IPS-20b (cell line): ENCODE measurements around the gene MTERF4.

Source experiments
- H3K27ac ChIP-seq: one replicate; pipeline ENCODE4 v1.5.1; 2013; ENCODE audit warnings: low read length
- H3K27me3 ChIP-seq: 2 replicates; pipeline ENCODE4 v1.6.1; 2013; ENCODE audit warnings: mild to moderate bottlenecking, low read length, inconsistent platforms; ENCODE audit not compliant: insufficient read depth
- H3K36me3 ChIP-seq: 2 replicates; pipeline ENCODE4 v1.6.1; 2013; ENCODE audit warnings: low read depth, mild to moderate bottlenecking, inconsistent platforms, low read length, moderate library complexity; ENCODE audit not compliant: insufficient read depth
- H3K4me1 ChIP-seq: 2 replicates; pipeline ENCODE4 v1.6.1; 2013; ENCODE audit warnings: mild to moderate bottlenecking, control low read depth, inconsistent platforms, low read length, moderate library complexity; ENCODE audit not compliant: insufficient read depth
- H3K4me3 ChIP-seq: 2 replicates; pipeline ENCODE4 v1.5.1; 2013; ENCODE audit warnings: mild to moderate bottlenecking, low read length, inconsistent platforms
- H3K9ac ChIP-seq: 2 replicates; pipeline ENCODE4 v1.6.1; 2013; ENCODE audit warnings: low read depth, mild to moderate bottlenecking, inconsistent platforms, low read length, moderate library complexity
- H3K9me3 ChIP-seq: 2 replicates; pipeline ENCODE4 v1.6.1; 2013; ENCODE audit warnings: mild to moderate bottlenecking, low read depth, low read length, inconsistent platforms; ENCODE audit not compliant: insufficient read depth

The MTERF4 gene

DNA sequence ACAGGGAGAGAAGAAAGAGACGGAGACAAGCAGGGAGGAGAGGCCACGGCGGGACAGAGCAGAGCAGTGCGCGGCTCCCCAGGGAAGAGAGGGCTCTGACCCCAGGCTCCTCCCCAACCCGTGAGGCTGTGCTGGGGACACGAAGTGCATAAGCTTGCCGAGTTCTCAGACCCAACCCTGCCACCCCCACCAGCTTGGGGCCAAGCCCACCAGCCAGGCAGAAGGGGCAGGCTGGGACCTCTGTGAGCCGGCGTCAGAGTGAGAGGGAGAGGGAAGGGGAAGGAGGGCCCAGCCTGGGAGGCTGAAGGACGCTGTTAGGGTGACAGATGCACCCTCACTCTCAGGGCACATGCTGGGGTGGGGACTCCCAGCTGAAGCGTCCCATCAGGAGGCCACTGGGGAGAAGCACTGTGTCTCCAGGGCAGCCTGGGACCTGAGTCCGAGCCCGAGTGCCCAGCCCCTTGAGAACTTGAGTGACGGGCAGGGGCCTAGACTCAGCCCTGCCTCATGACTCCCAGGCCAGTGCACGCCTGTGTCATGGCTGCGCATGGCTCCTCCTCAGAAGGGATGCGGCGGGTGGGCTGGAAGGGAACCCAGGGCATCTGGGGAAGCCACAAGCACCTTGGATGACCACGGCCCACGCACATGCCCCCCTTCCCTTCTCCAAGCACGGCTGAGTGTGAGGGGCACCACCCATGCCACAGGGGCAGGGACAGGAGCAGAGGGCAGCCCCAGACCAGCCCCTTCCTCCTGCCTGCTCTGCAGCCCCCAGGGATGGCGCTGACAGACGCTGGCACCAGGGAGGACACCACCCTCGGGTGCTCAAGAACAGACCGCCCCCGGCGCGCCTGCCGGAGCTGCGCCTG is 31.0 kb downstream of the MTERF4 start:
- no peaks in the 10 kb centered on the region for H3K36me3 ChIP-seq
- no peaks in the 10 kb centered on the region for H3K4me1 ChIP-seq
- no peaks in the 10 kb centered on the region for H3K9me3 ChIP-seq
- no peak overlapping the region for H3K9ac ChIP-seq
- H3K4me3 ChIP-seq = no peak overlapping the region
- H3K27me3 ChIP-seq = no peaks in the 10 kb centered on the region
- H3K27ac ChIP-seq = no peak overlapping the region

- no peak overlapping the region for H3K4me3 ChIP-seq
- no peak overlapping the region for H3K9ac ChIP-seq
- no peaks in the 10 kb centered on the region for H3K4me1 ChIP-seq
- H3K27me3 ChIP-seq = no peaks in the 10 kb centered on the region
- no peaks in the 10 kb centered on the region for H3K36me3 ChIP-seq
- no peak overlapping the region for H3K27ac ChIP-seq
- H3K9me3 ChIP-seq = no peaks in the 10 kb centered on the region
Measured at GRCh38 chr2:241070361-241070760, 31.7 kb downstream of the MTERF4 start.

DNA sequence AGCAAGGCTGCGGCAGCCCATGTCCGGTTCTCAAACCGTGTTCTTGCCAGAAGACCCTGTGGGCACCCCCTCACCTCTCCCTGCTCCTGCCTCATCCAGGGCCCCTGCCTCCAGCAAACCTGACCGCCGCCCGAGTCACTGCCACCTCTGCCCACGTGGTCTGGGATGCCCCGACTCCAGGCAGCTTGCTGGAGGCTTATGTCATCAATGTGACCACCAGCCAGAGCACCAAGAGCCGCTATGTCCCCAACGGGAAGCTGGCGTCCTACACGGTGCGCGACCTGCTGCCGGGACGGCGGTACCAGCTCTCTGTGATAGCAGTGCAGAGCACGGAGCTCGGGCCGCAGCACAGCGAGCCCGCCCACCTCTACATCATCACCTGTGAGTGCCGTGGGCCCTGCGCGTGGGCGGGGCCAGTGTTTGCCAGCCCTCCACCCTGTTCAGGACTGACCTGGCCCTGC is 32.2 kb downstream of the MTERF4 start:
- Histone ChIP-seq H3K36me3 (no peaks in the 10 kb centered on the region), H3K4me3 (no peak overlapping the region), H3K27ac (no peak overlapping the region)

DNA sequence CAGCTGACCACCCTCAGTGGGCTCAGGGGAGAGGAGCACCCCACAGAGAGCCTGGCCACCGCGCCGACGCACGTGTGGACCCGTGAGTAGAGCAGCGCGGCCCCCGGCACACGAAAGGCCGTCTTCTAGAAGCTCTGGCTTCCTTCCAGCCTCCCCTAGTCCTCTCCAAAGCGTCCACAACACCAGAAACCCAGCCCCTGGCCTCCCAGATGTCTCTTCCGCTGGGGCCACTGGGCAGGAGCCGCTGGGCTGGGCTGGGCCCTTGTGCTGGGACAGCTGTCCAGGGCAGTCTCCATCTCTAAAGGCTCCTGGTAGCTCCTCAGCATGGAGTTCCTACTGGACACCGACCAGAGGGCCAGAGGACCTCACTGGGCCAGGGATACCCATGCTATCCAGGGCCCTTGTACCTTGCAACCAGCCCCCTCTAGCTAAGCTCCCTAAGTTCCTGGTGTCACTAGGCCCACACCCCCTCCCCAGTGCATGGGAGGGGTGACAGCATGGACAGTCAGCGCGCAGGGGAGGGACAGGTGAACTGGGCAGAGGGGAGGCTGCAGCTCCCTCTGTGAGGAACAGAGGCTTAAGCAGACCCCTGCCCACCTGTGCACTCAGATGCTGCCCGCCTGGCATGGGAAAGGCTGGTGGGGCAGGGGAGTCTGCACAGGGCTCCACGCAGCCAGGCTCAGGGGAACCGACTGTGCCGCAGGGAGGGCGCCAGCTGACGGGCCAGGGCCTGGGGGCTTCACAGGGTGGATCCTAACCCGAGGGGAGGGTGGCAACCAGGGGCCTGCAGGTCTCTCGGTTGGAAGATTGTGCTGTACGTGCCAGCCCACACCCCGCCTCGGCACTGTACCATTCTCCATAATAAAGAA is 32.9 kb downstream of the MTERF4 start:
- Histone ChIP-seq H3K27me3 (no peaks in the 10 kb centered on the region), H3K9ac (no peak overlapping the region), H3K4me3 (no peak overlapping the region), H3K4me1 (no peaks in the 10 kb centered on the region), H3K9me3 (no peaks in the 10 kb centered on the region), H3K36me3 (no peaks in the 10 kb centered on the region), H3K27ac (no peak overlapping the region)

More for the DNA sequence above, 32.2 kb downstream of the MTERF4 start:
- H3K9ac ChIP-seq = no peak overlapping the region
- no peaks in the 10 kb centered on the region for H3K27me3 ChIP-seq
- H3K4me1 ChIP-seq = no peaks in the 10 kb centered on the region
- no peaks in the 10 kb centered on the region for H3K9me3 ChIP-seq

DNA sequence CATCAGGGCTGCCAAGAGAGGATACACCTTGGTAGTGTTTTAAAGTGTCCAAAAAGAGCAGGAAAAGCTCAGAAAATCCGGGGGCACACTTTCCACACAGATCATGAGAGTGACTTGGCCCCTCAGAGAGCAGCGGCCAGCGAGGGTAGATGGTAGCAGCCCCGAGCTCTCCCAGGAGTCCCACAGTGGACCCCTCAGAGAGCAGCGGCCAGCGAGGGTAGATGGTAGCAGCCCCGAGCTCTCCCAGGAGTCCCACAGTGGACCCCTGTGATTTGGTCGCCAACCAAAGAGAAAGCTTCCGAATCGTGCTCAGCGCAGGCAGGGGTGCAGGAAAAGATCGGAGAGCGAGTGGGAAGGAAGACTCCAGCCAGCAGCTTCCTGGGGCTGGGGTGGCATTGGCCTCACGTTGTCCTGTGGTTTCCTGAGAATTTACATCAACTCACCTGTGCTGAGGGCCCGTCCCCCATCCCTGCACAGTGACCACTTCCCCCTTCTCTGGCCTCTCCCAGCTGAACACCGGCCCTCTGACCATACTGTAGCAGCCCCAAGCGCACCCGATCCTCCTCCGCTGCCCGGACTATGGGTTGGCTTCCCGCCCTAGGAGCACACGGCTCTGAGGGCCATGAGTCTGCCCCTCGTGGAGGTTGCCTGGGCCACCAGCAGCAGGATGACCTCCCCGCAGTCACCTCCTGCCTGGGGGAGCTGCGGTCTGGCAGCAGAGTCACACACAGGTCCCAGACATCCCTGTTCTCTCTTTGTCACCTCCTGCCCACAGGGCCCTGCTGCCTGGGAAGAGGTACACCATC is 33.7 kb downstream of the MTERF4 start:
- no peak overlapping the region for H3K9ac ChIP-seq
- no peaks in the 10 kb centered on the region for H3K4me1 ChIP-seq
- no peak overlapping the region for H3K27ac ChIP-seq
- H3K9me3 ChIP-seq = no peaks in the 10 kb centered on the region
- no peak overlapping the region for H3K4me3 ChIP-seq
- H3K27me3 ChIP-seq = no peaks in the 10 kb centered on the region
- no peaks in the 10 kb centered on the region for H3K36me3 ChIP-seq

- H3K4me3 ChIP-seq = no peak overlapping the region
- no peaks in the 10 kb centered on the region for H3K36me3 ChIP-seq
- H3K4me1 ChIP-seq = no peaks in the 10 kb centered on the region
- no peak overlapping the region for H3K27ac ChIP-seq
- H3K9me3 ChIP-seq = no peaks in the 10 kb centered on the region
- no peaks in the 10 kb centered on the region for H3K27me3 ChIP-seq
- H3K9ac ChIP-seq = no peak overlapping the region
Measured at GRCh38 chr2:241067501-241068135, 34.5 kb downstream of the MTERF4 start.

GRCh38 chr2:241066893-241067341 is 35.2 kb downstream of the MTERF4 start:
- Histone ChIP-seq H3K27me3 (no peaks in the 10 kb centered on the region), H3K4me1 (no peaks in the 10 kb centered on the region), H3K9ac (no peak overlapping the region), H3K27ac (no peak overlapping the region), H3K36me3 (no peaks in the 10 kb centered on the region), H3K4me3 (no peak overlapping the region), H3K9me3 (no peaks in the 10 kb centered on the region)

DNA sequence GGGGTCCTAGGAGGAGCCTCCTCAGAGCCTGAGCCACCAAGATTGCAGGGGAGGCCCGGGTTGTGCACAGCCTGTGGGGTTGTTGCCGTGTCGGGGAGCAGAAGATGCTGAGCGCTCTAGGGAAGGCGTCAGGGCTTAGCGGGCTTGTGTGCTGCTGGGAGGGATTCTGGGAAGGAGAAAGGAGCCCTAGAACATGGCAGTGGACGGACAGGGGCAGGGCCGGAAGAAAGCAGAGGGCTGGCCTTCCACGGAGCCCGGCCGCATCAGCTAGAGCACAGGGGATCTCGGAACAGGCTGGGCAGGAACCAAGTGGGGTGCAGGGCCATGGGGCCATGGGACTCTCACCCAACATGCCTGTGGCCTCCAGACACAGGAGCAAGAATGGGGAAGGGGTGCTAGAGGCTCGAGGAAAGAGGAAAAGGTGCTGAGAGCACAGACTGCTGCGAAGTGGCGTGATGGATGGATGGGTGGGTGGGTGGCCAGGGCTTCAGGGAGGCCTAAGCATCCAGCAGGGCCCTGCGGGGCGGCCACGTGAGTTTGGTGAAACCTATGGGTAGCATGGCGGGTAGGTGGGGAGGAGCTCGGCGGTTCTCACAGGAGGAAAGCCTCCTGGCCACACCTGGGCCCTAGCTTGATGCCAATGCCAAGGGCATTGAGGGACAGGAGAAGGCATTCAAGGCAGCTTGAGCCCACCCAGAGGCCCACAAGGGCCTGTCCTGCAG is 35.8 kb downstream of the MTERF4 start:
- no peak overlapping the region for H3K27ac ChIP-seq
- H3K4me3 ChIP-seq = no peak overlapping the region
- no peaks in the 10 kb centered on the region for H3K4me1 ChIP-seq
- H3K27me3 ChIP-seq = no peaks in the 10 kb centered on the region
- H3K9me3 ChIP-seq = no peaks in the 10 kb centered on the region
- H3K36me3 ChIP-seq = no peaks in the 10 kb centered on the region
- no peak overlapping the region for H3K9ac ChIP-seq

DNA sequence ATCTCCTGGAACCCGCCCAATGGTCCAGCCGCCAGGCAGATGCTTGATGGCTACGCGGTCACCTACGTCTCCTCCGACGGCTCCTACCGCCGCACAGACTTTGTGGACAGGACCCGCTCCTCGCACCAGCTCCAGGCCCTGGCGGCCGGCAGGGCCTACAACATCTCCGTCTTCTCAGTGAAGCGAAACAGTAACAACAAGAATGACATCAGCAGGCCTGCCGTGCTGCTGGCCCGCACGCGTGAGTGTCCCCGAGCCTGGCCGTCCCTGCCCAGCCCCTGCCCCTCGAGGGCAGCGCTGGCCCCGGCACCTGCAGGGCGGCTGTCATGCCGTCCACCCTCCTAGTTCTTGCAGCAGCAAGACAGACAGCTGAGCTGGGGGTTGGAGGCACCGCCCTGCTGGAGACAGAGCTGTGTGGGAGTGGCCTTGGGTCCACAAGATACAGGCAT is 36.7 kb downstream of the MTERF4 start:
- H3K27me3 ChIP-seq = no peaks in the 10 kb centered on the region

GRCh38 chr2:241064802-241065354 is 37.2 kb downstream of the MTERF4 start:
- Histone ChIP-seq H3K4me1 (no peaks in the 10 kb centered on the region), H3K9me3 (no peaks in the 10 kb centered on the region), H3K9ac (no peak overlapping the region), H3K4me3 (no peak overlapping the region), H3K27me3 (no peaks in the 10 kb centered on the region), H3K36me3 (no peaks in the 10 kb centered on the region), H3K27ac (no peak overlapping the region)

More for the DNA sequence above, 36.7 kb downstream of the MTERF4 start:
- H3K27ac ChIP-seq = no peak overlapping the region
- no peaks in the 10 kb centered on the region for H3K9me3 ChIP-seq
- H3K4me1 ChIP-seq = no peaks in the 10 kb centered on the region
- no peaks in the 10 kb centered on the region for H3K36me3 ChIP-seq
- no peak overlapping the region for H3K9ac ChIP-seq
- H3K4me3 ChIP-seq = no peak overlapping the region
